H1 (cell line): Measurements from ENCODE around the gene MARCHF9. TPM values are rescaled to one million over a fixed set of nuclear protein-coding genes. Genes with fewer than 3 reads are reported as not detected.
A peak's percentile ranks its signal among the peaks of the same experiment; 100 is the strongest.

Experiments used
- EZH2 ChIP-seq: fragments of 200-600 bp; sonication (generic); IDR thresholded peaks from 2 replicates; pipeline ENCODE4 v1.7.1; 2012; ENCODE audit warnings: low read depth, mild to moderate bottlenecking, moderate library complexity, low read length, inconsistent platforms; ENCODE audit not compliant: severe bottlenecking
- polyA plus RNA-seq, 7 experiments: library from polyadenylated mRNA; depleted of rRNA in 3 of 7; stranded (reverse) in 5 of 7; unstranded in 2 of 7; fragments of >200 nt in 5 of 7; fragments of 200-250 nt in 2 of 7; gene quantifications; 1 replicate in 5 of 7; 2 replicates in 1 of 7; 4 replicates in 1 of 7; pipeline versions ENCODE4 v1.2.1 to v1.2.3, GENCODE V29; 2011 to 2013; ENCODE audit warnings: missing spikeins in 2 of 7, mixed read lengths in 2 of 7
- total RNA-seq: library from RNA; stranded (reverse); fragmentation: NEBNext Ultra II Directional; extraction: Animal tissue kit (Norgen Biotek cat#: 25700); gene quantifications from 2 replicates; pipeline ENCODE4 v1.2.1, GENCODE V29; 2021

Gene MARCHF9
- total and polyA plus RNA-seq, 2 of the 8 experiments (the other 6 are each of a cell fraction or from before 2014, with no cell fraction given): 6.4 to 7.8 TPM

DNA sequence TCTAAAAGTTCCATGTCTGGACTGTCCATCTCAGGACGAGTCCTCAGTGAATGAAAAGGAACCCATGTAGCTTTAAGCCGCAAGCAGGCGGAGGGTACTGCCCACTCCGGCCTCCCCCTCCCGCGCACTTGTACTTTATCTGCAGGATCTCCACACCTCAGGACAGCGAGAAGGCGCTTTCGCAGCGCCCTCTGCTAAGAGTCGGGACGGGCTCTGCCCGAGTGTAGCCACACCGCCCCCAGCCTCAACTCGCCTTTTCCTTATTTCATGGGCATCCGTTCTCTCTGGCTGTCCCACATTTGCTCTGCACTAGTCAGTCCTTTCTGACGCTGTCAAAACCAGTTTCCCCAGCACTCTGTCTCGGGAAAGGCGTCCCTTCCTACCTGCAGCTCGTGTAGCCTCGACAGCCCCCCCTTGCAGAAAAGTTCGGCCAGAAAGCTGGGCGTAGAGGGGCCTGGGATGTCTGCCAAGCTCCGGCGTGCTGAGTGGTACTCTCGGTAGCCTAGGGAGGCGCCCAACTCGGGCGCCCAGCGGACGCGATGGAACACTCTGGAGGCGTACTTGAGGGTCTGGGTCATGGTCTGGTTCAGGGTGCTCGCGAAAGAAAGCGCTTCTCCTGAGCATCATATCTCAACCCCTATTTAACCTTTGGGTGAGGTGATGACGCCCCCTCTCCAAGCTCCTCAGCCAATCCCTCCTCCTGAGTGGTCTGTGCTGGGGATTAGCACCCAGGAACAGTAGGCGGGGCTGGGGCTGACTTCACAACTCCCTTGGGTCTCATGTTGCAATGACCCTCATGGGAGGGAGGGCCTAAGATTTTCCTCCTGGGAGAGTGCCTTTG is 11.8 kb downstream of the MARCHF9 start, which contains the start of gene CYP27B1 (continued):
- TF ChIP-seq EZH2: peak; percentile 62
